Right ventricle myocardium inferior (tissue), 1 donor: ENCODE data around the gene P2RY2. TPM values are rescaled to one million over a fixed set of nuclear protein-coding genes. Genes with fewer than 3 reads are reported as not detected.

ENCODE experiments used
- ATAC-seq: fragments of 200-7000 bp; cut with Tn5 transposase; one replicate; pipeline ENCODE4 v1.9.1; 2020; ENCODE audit warnings: mild to moderate bottlenecking, moderate library complexity
- DNase-seq: peaks from one replicate; pipeline ENCODE4 v3.0.0; 2021; ENCODE audit errors: missing footprints
- intact Hi-C: fragments of 100-400 bp; cut with DNase I; formaldehyde crosslinking; loops from one replicate; pipeline ENCODE4 v1.11.0; 2022
- total RNA-seq: library from RNA; stranded (reverse); fragmentation: NEBNext Ultra II Directional; extraction: Animal tissue kit (Norgen Biotek cat#: 25700); gene quantifications from one replicate; pipeline ENCODE4 v1.2.1, GENCODE V29; 2021
- donor health status: DM: no; HTN: yes; CAD: no; lungs with severe emphysema.

The P2RY2 gene
- total RNA-seq, 1 donor from 2014 or later, result 20.0 TPM

- peak; percentile 4 for DNase-seq
- intact Hi-C loops, result loop anchor here (10.0 kb wide), 2 partner anchors 325 to 525 kb away; no protein-coding TSS in a partner anchor
- ATAC-seq, result no peak
Observed at GRCh38 chr11:73249853-73250783, 32.0 kb downstream of the P2RY2 start.

- ATAC-seq, result no peak
- intact Hi-C loops, result no loop called here
- DNase-seq, result no peak
Observed at GRCh38 chr11:73252577-73253191, 34.6 kb downstream of the P2RY2 start.

- ATAC-seq (peak; percentile 44), DNase-seq (peak; percentile 62)
- intact Hi-C loops, result no loop called here
Observed at GRCh38 chr11:73257342-73258103, 39.4 kb downstream of the P2RY2 start.

GRCh38 chr11:73258104-73259035 lies 40.3 kb downstream of the P2RY2 start:
- intact Hi-C loops, result no loop called here
- DNase-seq (peak; percentile 33), ATAC-seq (no peak)

- ATAC-seq, result peak; percentile 8
- intact Hi-C loops, result no loop called here
- DNase-seq, result peak; percentile 22
Observed at GRCh38 chr11:73259406-73260126, 41.5 kb downstream of the P2RY2 start.

GRCh38 chr11:73260127-73260457 lies 42.0 kb downstream of the P2RY2 start:
- ATAC-seq (no peak), DNase-seq (no peak)
- intact Hi-C loops, result no loop called here

- DNase-seq (no peak), ATAC-seq (no peak)
- intact Hi-C loops, result no loop called here
Observed at GRCh38 chr11:73262851-73263495, 44.9 kb downstream of the P2RY2 start.

GRCh38 chr11:73263640-73264039 lies 45.6 kb downstream of the P2RY2 start:
- intact Hi-C loops, result no loop called here
- ATAC-seq (no peak), DNase-seq (no peak)

- no peak for DNase-seq
Observed at GRCh38 chr11:73265278-73265810, 47.3 kb downstream of the P2RY2 start.

GRCh38 chr11:73265853-73266645 lies 48.0 kb downstream of the P2RY2 start:
- ATAC-seq, result peak; percentile 37
- peak; percentile 14 for DNase-seq
- intact Hi-C loops, result no loop called here

More at GRCh38 chr11:73265278-73265810, 47.3 kb downstream of the P2RY2 start:
- intact Hi-C loops, result no loop called here
- ATAC-seq, result no peak

- intact Hi-C loops, result no loop called here
- no peak for DNase-seq
- ATAC-seq, result peak; percentile 17
Observed at GRCh38 chr11:73266646-73267020, 48.6 kb downstream of the P2RY2 start.

- intact Hi-C loops, result no loop called here
- DNase-seq (peak; percentile 5), ATAC-seq (no peak)
Observed at GRCh38 chr11:73267122-73267846, 49.2 kb downstream of the P2RY2 start.

- ATAC-seq (no peak), DNase-seq (peak; percentile 49)
- intact Hi-C loops, result no loop called here
Observed at GRCh38 chr11:73267906-73268540, 49.9 kb downstream of the P2RY2 start.

- DNase-seq, result peak; percentile 9
- ATAC-seq, result no peak
- intact Hi-C loops, result no loop called here
Observed at GRCh38 chr11:73268671-73269271, 50.7 kb downstream of the P2RY2 start.

- DNase-seq, result no peak
- intact Hi-C loops, result no loop called here
- ATAC-seq, result no peak
Observed at GRCh38 chr11:73269459-73270015, 51.5 kb downstream of the P2RY2 start.
